H9 (cell line): ENCODE data around the gene SMIM9. TPM values are rescaled to one million over a fixed set of nuclear protein-coding genes. Genes with fewer than 3 reads are reported as not detected.
"Not testable (repeated sequence)": the region's sequence is repeated elsewhere in the genome, so short reads cannot be mapped to it uniquely, and the experiment has no call there.

Experiments used
- DNase-seq: peaks from one replicate; pipeline ENCODE4 v3.0.0-alpha.2; 2017
- H2AFZ ChIP-seq: one replicate; pipeline ENCODE4 v1.6.1; 2013; ENCODE audit warnings: mild to moderate bottlenecking, low read length, control low read depth, moderate library complexity
- H2AK5ac ChIP-seq: 2 replicates; pipeline ENCODE4 v1.6.1; 2013; ENCODE audit warnings: low read length, control low read depth, mixed read lengths; ENCODE audit not compliant: insufficient read length
- H2BK120ac ChIP-seq: one replicate; pipeline ENCODE4 v1.6.1; 2013; ENCODE audit warnings: low read depth, mild to moderate bottlenecking, low read length, control low read depth, inconsistent platforms; ENCODE audit not compliant: poor library complexity, severe bottlenecking
- H2BK12ac ChIP-seq: 2 replicates; pipeline ENCODE4 v1.6.1; 2013; ENCODE audit warnings: low read length, control low read depth, mixed read lengths, low read depth; ENCODE audit not compliant: insufficient read length
- H2BK15ac ChIP-seq: 2 replicates; pipeline ENCODE4 v1.6.1; 2013; ENCODE audit warnings: low read depth, low read length, control low read depth
- H2BK20ac ChIP-seq: one replicate; pipeline ENCODE4 v1.6.1; 2013; ENCODE audit warnings: low read depth, mild to moderate bottlenecking, low read length, control low read depth, inconsistent platforms; ENCODE audit not compliant: poor library complexity, severe bottlenecking
- H2BK5ac ChIP-seq: 2 replicates; pipeline ENCODE4 v1.6.1; 2013; ENCODE audit warnings: low read length, control low read depth, mixed read lengths; ENCODE audit not compliant: insufficient read length
- H3K14ac ChIP-seq: 2 replicates; pipeline ENCODE4 v1.6.1; 2013; ENCODE audit warnings: low read length, control low read depth; ENCODE audit not compliant: insufficient read depth
- H3K18ac ChIP-seq: 2 replicates; pipeline ENCODE4 v1.6.1; 2013; ENCODE audit warnings: low read depth, mild to moderate bottlenecking, mixed read lengths, low read length, control low read depth; ENCODE audit not compliant: insufficient read length
- H3K23ac ChIP-seq: 2 replicates; pipeline ENCODE4 v1.6.1; 2013; ENCODE audit warnings: low read length, control low read depth, mixed read lengths, low read depth; ENCODE audit not compliant: insufficient read length
- H3K23me2 ChIP-seq: 2 replicates; pipeline ENCODE4 v1.6.1; 2013; ENCODE audit warnings: low read depth, mild to moderate bottlenecking, mixed read lengths, low read length, control low read depth; ENCODE audit not compliant: insufficient read length, poor library complexity, severe bottlenecking
- H3K27ac ChIP-seq: 2 replicates; pipeline ENCODE4 v1.5.1; 2013; ENCODE audit warnings: low read length, control low read depth, mixed read lengths, low read depth; ENCODE audit not compliant: insufficient read length
- H3K27me3 ChIP-seq: 2 replicates; pipeline ENCODE4 v1.6.1; 2013; ENCODE audit warnings: low read length, control low read depth, inconsistent platforms; ENCODE audit not compliant: insufficient read depth
- H3K4ac ChIP-seq: 2 replicates; pipeline ENCODE4 v1.6.1; 2013; ENCODE audit warnings: low read depth, mild to moderate bottlenecking, control low read depth, inconsistent platforms, low read length, moderate library complexity
- H3K4me1 ChIP-seq: 2 replicates; pipeline ENCODE4 v1.6.1; 2013; ENCODE audit warnings: low read length, control low read depth, inconsistent platforms; ENCODE audit not compliant: insufficient read depth
- H3K4me2 ChIP-seq: 2 replicates; pipeline ENCODE4 v1.6.1; 2013; ENCODE audit warnings: low read length, control low read depth, mixed read lengths; ENCODE audit not compliant: insufficient read length, insufficient read depth
- H3K56ac ChIP-seq: 2 replicates; pipeline ENCODE4 v1.6.1; 2013; ENCODE audit warnings: low read depth, mild to moderate bottlenecking, mixed read lengths, low read length, control low read depth; ENCODE audit not compliant: insufficient read length
- H3K79me1 ChIP-seq: 2 replicates; pipeline ENCODE4 v1.6.1; 2013; ENCODE audit warnings: low read depth, mild to moderate bottlenecking, moderate library complexity, low read length, control low read depth, inconsistent platforms; ENCODE audit not compliant: insufficient read depth, poor library complexity, severe bottlenecking
- H3K79me2 ChIP-seq: 2 replicates; pipeline ENCODE4 v1.6.1; 2013; ENCODE audit warnings: low read length, control low read depth, inconsistent platforms; ENCODE audit not compliant: insufficient read depth
- H3K9ac ChIP-seq: 2 replicates; pipeline ENCODE4 v1.6.1; 2013; ENCODE audit warnings: low read length, control low read depth, mixed read lengths; ENCODE audit not compliant: insufficient read length; ENCODE audit errors: extremely low read depth
- H3K9me3 ChIP-seq: one replicate; pipeline ENCODE4 v1.6.1; 2013; ENCODE audit warnings: low read depth, low read length, inconsistent platforms; ENCODE audit not compliant: control insufficient read depth
- H3T11ph ChIP-seq: one replicate; pipeline ENCODE4 v1.6.1; 2013; ENCODE audit warnings: mild to moderate bottlenecking, low read length, control low read depth, inconsistent platforms
- H4K20me1 ChIP-seq: one replicate; pipeline ENCODE4 v1.6.1; 2013; ENCODE audit not compliant: control insufficient read depth, insufficient read length, insufficient read depth
- H4K5ac ChIP-seq: 2 replicates; pipeline ENCODE4 v1.6.1; 2013; ENCODE audit warnings: low read depth, mild to moderate bottlenecking, mixed read lengths, low read length, control low read depth; ENCODE audit not compliant: insufficient read length
- H4K8ac ChIP-seq: replicated peaks from 2 replicates; pipeline ENCODE4 v1.6.1; 2013; ENCODE audit warnings: low read length, control low read depth, mixed read lengths, low read depth; ENCODE audit not compliant: insufficient read length
- H4K91ac ChIP-seq: 2 replicates; pipeline ENCODE4 v1.6.1; 2013; ENCODE audit warnings: low read depth, mild to moderate bottlenecking, moderate library complexity, mixed read lengths, low read length, control low read depth; ENCODE audit not compliant: insufficient read length
- H3K27ac Mint-ChIP-seq, 3 experiments: 2 replicates in 2 of 3; 3 replicates in 1 of 3; pipeline ENCODE4 v1.8.0; 2020 to 2021; ENCODE audit warnings: mixed read lengths in 3 of 3, mild to moderate bottlenecking in 1 of 3, moderate library complexity in 1 of 3
- H3K27me3 Mint-ChIP-seq: 2 replicates; pipeline ENCODE4 v1.8.0; 2021; ENCODE audit warnings: low read depth, mild to moderate bottlenecking, moderate library complexity, mixed read lengths
- H3K36me3 Mint-ChIP-seq, 3 experiments: 2 replicates in 2 of 3; 3 replicates in 1 of 3; pipeline ENCODE4 v1.8.0; 2020 to 2021; ENCODE audit warnings: low read depth in 3 of 3, mixed read lengths in 3 of 3; ENCODE audit not compliant: insufficient read depth in 1 of 3
- H3K4me1 Mint-ChIP-seq, 2 experiments: 2 replicates each; pipeline ENCODE4 v1.8.0; 2020; ENCODE audit warnings: mixed read lengths in 2 of 2
- H3K4me3 Mint-ChIP-seq, 2 experiments: 2 replicates in 1 of 2; 3 replicates in 1 of 2; pipeline ENCODE4 v1.8.0; 2020 to 2021; ENCODE audit warnings: mild to moderate bottlenecking in 2 of 2, mixed read lengths in 2 of 2, moderate library complexity in 1 of 2
- H3K9me3 Mint-ChIP-seq, 2 experiments: 2 replicates in 1 of 2; 3 replicates in 1 of 2; pipeline ENCODE4 v1.8.0; 2020; ENCODE audit warnings: mild to moderate bottlenecking in 2 of 2, mixed read lengths in 2 of 2, moderate library complexity in 1 of 2
- WGBS: extraction: QIAGEN DNeasy Blood & Tissue Kit; methylation state at CpG from one replicate; pipeline ENCODE4 v1.1.7; 2013; ENCODE audit warnings: missing lambda C conversion rate, low lambda C conversion rate, mixed read lengths; ENCODE audit not compliant: insufficient read length; ENCODE audit errors: extremely low coverage; 5-methylcytosine and 5-hydroxymethylcytosine counted together
- total RNA-seq: library from RNA; stranded (reverse); gene quantifications from 2 replicates; pipeline ENCODE4 v1.2.1, GENCODE V29; 2021

The SMIM9 gene
- total RNA-seq, 1 experiment from 2014 or later: not detected

- no CpG with 5 or more reads among the region's 4 CpGs for WGBS
Measured at GRCh38 chrX:154816326-154816898, 18.1 kb downstream of the SMIM9 start.

More at GRCh38 chrX:154816326-154816898, 18.1 kb downstream of the SMIM9 start:
- H3K36me3 Mint-ChIP-seq: peaks cover 9 to 14% (median 13%) of the 10 kb centered on the region in 3 experiments
- H4K8ac ChIP-seq, H2AK5ac ChIP-seq, H2BK12ac ChIP-seq, H3K27ac ChIP-seq, DNase-seq, H3K9me3 ChIP-seq, H3K9ac ChIP-seq, H3K27me3 ChIP-seq, H2BK15ac ChIP-seq, H3K4me1 ChIP-seq, H2AFZ ChIP-seq, H3K14ac ChIP-seq, H4K91ac ChIP-seq, H3K27ac Mint-ChIP-seq, H4K5ac ChIP-seq, H3K23ac ChIP-seq, H3K56ac ChIP-seq, H2BK120ac ChIP-seq, H3K4me3 Mint-ChIP-seq, H2BK20ac ChIP-seq, H2BK5ac ChIP-seq, H3K18ac ChIP-seq, H3K79me1 ChIP-seq, H3K27me3 Mint-ChIP-seq, H3T11ph ChIP-seq, H3K23me2 ChIP-seq, H3K4ac ChIP-seq, H3K79me2 ChIP-seq, H3K4me2 ChIP-seq, H4K20me1 ChIP-seq: not testable (repeated sequence)
- peaks cover 31 to 36% of the 10 kb centered on the region in 2 experiments for H3K4me1 Mint-ChIP-seq
- peaks cover 52 to 72% of the 10 kb centered on the region in 2 experiments for H3K9me3 Mint-ChIP-seq
